Inferior parietal cortex (tissue), 1 donor: ENCODE measurements around the gene RASGRF2.
"Not testable (repeated sequence)": the region's sequence is repeated elsewhere in the genome, so short reads cannot be mapped to it uniquely, and the experiment has no call there.

Experiments
- DNase-seq: peaks from one replicate; pipeline ENCODE4 v3.0.0-alpha.2; 2016; ENCODE audit errors: extremely low spot score

RASGRF2 gene

DNA sequence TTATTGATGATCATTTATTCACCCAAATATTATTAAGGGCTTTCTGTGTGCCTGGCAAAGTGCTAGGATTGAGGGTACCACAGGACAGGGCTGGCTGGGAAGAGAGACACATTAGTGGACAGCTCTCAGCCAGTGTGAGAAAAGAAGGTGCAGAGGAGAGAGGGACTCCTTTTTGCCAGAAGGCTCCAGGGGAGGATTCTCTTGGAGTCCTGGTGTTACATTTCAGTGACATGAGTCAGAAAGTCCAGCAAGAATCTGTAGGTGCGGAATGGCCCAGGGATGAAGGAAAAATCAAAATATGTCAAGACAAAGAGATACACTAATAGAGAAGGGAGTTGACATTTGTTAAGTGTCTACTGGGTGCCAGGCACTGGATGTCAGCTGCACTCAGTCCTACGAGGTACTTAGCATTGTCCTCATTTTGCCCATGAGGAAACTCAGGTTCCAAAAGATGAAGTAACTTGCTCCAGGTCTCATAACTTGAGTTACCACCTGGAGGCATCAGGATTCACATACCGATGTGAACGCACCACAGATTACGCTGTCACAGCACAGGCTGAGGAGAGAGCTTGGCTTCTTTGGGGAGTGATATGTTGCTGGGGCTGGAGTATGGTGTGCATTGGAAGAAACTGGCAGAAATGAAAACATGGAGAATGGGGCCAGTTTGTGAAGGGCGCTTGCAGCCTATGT, 60.5 kb downstream of the RASGRF2 start:
- no peak for DNase-seq

DNA sequence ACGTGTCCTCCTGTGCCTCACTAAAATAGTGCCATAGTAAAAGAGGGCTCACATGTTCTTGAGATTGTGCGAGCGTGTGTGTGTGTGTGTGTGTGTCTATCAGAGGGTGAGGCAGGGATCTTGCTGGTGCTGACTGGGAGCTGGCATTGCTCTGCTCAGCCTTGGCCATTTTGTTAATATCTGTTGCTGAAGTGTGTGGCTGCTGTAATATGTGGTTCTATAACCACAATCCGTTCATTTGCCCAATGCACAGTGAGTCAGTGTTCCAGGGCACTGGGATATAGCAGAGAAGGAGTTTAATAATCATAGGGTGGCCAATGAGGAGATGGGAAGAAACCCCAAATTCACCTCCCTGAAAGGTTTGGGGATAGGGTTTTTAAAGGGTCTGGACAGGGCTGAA, 61.3 kb downstream of the RASGRF2 start:
- no peak for DNase-seq

DNA sequence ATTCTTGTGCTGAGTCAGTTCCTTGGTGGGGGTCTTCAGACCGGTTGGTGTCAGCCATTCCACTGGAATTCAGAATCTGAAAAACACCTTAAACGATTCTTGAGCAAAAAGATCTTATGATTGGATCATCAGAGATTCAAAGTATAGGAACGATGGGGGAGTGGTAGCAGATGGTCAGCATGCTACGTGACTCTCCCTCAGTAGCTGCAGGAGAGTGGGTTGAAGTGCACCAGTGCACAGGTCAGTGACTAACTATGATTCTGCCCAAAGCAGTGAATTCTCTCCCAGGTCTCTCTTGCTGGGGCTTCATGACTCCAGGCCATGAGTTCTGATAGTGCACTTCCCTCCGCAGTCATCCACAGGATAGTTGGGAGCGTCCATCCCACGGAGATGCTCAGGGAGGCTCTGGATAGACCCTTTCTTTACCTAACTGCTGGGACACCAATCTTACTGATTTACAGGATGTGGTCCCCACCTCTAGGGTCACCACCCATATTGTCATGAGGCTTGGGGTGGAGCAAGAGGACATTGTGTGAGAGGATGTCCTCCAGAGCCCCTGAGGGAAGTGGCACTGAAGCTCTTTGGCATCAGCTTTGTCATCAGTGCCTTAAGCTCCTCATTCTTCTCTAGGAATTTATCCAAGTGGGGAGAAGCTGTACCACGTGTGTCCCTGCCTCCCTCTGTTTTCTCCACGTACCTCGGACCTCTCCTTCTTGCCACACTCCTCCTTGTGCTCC, 62.0 kb downstream of the RASGRF2 start:
- no peak for DNase-seq

DNA sequence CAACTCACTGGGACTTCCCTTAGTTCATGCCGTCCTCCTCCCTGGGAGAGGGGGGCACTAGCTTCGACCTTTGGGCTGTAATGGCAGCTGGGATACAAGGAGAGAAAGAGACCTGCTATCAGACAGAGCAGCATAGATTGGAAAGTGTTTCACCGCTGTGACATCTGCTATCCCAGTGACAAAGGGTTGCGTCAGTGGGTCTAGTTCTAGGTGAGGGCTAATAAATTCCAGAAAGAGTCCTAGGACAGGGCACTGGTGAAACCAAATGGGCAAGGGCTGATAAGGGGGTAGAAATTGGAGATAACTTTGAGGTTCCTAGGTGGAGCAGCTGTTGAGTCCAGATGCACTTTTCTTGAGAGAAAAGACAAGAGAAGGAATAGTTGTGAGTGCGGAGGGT, 62.5 kb downstream of the RASGRF2 start:
- no peak for DNase-seq

DNA sequence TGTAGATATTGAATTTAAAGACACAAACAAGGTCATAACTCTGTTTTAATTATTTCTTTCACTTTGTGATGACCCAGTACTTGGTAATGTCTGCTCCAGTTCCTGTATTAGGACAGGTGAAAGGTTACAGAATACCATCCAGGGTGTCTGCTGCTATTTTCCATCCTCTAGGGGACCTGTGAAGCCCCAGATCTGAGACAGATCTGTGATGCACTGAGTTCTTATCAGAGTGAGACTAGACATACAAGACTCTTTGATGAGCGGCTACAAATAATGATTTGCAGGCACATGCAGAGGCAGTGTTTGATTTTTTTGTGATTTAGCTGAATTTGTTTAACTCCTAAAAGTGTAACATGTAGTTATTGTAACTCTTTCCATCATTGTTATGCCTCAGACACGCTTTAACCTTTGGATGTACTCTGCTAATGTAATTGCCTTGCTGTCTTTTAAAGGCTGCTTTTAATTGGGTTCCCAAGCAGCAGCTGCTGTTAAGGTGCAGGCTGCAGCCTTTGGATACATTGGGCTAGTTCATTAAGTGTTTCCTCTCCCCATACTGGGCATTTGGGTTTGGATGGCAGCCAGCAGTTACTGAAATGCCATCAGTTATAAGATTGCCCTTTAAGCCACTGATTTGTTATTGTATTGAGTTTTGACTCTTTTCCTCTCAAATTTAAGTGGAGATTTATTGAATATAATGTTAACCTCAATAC, 63.3 kb downstream of the RASGRF2 start:
- no peak for DNase-seq

DNA sequence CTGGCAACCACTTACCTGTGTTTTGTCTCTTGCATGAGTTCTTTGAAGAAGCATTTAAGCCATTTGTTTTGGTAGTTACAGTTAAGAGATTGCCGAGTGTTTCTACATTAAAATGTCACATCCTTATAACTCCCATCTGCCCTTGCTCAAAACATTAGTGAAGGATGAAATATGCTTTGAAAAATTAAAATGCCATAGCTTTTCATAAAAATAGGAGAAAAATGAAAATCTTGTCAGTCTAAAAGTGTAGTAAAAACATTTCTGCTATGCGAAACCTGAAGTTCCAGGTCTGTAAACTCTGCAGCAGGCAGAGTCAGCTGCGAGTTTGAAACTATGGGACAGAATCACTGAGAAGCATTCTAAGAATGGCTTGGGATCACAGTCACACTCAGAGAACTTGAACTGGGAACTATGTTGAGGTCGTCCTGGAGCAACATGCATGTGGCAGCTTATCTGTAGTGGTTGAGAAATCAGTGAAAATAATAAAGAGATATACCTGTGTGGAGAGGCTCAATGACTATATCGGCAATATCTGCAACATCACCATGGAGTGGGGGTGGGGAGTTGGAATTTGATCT, 67.4 kb downstream of the RASGRF2 start:
- DNase-seq, result no peak

DNA sequence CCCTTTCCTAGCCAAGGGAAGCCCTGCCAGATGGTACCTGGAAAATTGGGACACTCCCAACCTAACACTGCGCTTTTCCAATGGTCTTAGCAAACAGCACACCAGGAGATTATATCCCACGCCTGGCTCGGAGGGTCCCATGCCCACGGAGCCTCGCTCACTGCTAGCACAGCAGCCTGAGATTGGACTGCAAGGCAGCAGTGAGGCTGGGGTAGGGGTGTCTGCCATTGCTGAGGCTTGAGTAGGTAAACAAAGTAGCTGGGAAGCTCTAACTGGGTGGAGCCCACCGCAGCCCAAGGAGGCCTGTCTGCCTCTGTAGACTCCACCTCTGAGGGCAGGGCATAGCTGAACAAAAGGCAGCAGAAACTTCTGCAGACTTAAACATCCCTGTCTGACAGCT, 68.7 kb downstream of the RASGRF2 start:
- not testable (repeated sequence) for DNase-seq

DNA sequence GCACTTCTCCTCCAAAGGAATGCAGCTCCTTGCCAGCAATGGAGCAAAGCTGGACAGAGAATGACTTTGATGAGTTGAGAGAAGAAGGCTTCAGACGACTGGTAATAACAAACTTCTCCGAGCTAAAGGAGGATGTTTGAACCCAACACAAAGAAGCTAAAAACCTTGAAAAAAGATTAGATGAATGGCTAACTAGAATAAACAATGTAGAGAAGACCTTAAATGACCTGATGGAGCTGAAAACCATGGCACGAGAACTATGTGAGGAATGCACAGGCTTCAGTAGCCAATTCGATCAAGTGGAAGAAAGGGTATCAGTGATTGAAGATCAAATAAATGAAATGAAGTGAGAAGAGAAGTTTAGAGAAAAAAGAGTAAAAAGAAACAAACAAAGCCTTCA, 69.6 kb downstream of the RASGRF2 start:
- not testable (repeated sequence) for DNase-seq

DNA sequence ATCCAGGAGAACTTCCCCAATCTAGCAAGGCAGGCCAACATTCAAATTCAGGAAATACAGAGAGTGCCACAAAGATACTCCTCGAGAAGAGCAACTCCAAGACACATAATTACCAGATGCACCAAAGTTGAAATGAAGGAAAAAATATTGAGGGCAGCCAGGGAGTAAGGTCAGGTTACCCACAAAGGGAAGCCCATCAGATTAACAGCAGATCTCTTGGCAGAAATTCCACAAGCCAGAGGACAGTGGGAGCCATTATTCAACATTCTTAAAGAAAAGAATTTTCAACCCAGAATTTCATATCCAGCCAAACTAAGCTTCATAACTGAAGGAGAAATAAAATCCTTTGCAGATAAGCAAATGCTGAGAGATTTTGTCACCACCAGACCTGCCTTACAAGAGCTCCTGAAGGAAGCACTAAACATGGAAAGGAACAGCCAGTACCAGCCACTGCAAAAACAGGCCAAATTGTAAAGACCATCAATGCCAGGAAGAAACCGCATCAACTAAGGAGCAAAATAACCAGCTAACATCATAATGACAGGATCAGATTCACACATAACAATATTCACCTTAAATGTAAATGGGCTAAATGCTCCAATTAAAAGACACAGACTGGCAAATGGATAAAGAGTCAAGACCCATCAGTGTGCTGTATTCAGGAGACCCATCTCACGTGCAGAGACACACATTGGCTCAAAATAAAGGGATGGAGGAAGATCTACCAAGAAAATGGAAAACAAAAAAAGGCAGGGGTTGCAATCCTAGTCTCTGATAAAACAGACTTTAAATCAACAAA, 70.3 kb downstream of the RASGRF2 start:
- not testable (repeated sequence) for DNase-seq

DNA sequence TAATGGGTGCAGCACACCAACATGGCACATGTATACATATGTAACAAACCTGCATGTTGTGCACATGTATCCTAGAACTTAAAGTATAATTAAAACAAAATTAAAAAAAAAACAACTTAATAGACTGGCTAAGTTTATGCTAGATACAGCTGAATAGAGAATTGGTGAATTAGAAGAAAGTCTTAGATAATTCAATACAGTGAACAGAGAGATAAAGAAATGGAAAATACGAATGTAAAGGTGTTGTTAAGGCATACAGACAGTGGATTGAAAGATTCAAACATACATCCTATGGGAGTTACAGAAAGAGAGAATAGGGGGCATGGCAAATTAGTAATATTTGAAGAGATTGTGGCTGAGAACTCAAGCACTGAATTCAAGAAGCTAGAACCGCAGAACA, 75.4 kb downstream of the RASGRF2 start:
- DNase-seq, result no peak

DNA sequence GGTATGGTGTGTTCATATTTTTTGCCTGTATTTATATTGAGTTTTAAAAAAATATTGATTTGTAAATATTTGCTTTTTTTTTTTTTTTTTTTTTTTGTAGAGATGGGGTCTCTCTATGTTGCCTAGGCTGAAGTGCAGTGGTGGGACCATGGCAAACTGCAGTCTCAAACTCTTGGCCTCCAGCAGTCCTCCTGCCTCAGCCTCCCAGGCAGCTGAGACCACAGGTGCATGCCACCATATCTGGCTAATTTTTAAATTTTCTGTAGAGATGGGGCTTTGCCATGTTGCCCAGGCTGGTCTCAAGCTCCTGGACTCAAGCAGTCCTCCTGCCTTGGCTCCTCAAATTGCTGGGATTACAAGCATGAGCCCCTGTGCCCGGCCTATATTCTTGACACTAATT, 78.3 kb downstream of the RASGRF2 start:
- DNase-seq, result no peak

DNA sequence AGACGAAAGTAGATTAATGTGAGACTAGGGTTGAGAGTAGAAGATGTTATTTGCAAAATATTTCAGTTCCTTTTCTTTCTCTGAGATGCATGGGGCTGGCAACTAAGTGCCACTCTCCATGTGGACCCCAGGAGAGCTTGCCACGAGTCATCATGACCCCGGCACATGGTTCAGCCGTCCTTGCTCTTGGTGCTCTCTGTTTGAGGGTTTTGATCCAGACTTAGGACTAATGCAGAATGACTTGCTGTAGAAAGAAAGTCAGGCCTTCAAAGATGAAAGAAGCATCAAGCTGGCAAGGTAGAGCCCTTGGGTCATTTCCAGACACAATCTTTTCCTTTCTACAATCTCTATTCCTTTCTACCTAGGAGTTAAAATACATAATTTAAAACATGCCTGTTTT, 84.7 kb downstream of the RASGRF2 start:
- no peak for DNase-seq

DNA sequence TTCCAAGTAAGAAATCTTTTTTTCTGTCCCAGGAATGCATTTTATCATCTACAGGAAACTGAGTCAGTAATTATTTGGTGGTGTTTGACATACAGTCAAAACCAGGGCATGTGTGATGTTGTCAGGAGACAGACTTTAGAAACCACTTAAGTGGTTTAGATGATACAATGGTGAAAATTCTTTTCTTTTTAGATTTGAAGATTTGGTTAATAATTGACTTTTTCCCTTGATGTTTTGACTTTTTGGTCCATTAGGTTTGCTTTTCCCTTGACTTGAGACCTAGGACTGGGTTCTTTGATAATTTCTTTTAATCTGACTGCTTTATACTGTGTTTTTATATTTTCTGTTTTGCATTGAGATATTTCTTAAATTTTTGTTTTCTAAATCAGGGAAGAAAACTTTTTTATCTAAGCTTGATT, 85.2 kb downstream of the RASGRF2 start:
- DNase-seq, result no peak

DNA sequence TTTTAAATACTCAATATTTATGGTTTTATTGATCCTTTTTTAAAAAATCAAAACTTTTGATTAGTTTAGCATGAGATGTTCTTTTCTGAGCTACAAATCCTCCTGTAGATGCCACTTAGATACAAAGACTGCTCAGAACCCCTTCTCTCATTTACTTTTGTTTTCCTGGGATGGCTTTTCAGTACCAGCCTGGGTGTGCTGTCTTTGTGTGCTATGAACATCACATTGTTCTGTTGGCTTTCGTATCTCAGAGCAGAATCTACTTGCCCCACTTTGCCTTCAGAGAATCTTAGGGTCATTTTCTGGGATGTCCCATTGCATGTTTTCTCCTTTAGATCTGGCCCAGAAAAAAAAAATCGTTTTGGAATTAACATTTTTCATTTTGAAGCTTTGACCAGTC, 85.9 kb downstream of the RASGRF2 start:
- DNase-seq, result no peak

DNA sequence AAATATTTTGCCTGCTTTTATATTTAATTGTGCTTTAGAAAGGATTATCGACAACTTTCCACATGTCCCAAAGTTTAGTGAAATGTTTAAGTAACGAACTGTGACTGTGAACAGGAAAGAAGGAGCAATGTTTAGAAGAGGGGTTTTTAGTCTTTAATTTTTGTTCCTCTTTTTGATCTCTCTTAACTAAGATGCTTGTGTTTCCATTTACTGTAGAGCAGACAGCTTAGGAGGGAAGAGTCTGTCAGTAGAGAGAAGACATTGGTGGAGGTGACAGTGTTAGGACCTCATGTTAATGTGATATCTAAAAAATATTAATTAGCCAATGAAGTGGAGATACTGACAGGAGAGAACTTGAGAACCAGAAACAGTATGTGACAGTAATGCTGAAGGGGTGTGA, 92.2 kb downstream of the RASGRF2 start:
- no peak for DNase-seq

DNA sequence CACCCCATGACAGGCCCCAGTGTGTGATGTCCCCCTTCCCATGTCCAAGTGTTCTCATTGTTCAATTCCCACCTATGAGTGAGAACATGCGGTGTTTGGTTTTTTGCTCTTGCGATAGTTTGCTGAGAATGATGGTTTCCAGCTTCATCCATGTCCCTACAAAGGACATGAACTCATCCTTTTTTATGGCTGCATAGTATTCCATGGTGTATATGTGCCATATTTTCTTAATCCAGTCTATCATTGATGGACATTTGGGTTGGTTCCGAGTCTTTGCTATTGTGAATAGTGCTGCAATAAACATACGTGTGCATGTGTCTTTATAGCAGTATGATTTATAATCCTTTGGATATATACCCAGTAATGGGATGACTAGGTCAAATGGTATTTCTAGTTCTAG, 93.1 kb downstream of the RASGRF2 start:
- DNase-seq, result not testable (repeated sequence)

DNA sequence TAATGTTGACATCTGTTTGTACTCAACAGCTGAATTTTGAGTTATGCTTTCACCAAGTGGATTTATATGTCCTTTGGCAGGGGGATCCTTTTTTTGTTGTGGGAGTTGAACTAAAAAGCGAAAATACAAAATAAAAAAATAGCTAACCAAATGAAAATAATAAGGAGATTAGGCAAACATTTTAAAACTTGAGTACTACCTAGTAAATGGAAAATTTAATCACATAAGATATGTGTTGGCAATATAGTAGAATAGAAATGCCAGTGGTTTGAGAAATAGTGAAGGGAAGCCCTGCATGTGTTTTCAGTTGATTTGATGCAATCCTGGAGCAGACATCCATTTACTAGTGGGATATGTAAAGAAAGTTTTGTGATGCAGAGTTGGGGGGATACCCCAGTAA, 98.0 kb downstream of the RASGRF2 start:
- DNase-seq, result no peak

DNA sequence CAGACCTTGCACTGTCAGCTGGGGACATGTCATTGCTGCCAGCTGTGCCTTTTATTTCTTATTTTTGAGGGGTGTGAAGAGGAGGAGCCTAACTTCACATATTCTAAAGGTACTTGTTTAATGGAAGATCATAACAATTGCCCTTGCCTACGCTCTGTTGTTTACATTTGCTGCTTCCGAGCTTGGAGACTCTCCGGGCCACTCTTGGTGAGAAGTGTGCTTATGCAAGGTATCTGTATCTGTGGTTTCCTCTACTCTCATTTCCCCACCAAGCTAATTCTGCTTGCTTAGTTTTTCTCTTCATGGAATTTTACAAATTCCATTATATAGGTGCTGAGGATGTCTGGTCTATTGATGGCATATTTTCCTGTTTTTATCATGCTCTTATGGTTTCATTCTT, 105.3 kb downstream of the RASGRF2 start:
- DNase-seq, result no peak

DNA sequence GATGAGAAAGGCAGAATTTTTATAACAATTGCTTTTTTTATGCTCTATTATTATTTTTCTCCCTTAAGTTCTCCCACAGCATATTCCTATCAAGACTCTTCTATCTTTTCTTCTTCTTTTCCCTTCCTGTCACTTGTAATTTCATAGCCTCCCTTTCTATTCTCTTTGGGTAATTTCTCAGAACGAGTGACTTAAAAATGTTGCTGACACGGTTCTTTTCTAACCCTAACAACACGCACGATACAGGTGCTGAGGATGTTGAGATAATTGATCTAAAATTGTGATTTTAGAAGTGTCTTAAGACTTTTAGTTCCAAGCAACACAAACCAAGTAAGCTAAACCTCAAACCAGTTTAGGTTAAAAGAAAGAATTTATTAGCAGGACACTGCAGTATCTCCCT, 105.9 kb downstream of the RASGRF2 start:
- no peak for DNase-seq

DNA sequence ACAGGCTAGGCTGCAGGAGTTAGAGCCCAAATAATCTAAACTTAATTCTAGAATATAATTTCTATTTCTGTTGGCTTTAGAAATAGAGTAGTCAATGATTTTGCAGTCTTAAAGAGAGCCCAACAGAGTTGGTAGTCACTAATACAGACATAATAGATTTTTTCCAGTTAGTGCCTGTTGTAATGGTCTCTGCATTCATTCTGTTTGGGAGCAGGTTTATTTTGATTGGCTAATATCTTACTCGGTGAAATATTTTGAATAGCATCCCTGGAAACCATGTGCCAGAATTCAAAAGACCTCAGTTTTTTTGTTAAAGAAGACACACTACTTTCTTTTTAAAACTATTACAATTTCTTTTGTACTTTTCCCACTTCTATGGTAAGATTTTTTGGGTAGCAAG, 107.2 kb downstream of the RASGRF2 start:
- DNase-seq, result no peak

DNA sequence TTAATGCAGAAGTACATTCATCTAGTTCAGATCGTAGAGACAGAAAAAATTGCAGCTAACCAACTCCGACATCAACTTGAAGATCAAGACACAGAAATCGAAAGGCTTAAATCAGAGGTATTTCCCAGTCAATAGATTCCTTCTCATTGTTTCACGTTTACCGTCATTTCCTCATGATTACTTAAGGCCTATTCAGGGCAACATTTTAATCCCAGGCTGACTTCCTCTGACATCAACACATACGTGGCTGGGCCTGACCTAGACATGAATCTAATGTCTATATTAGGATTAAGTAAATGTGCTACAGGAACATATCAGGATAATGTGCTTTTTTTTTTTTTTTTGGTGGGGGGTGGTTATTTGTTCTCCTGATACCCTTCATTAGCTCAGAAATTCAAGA, 107.9 kb downstream of the RASGRF2 start:
- DNase-seq, result no peak

DNA sequence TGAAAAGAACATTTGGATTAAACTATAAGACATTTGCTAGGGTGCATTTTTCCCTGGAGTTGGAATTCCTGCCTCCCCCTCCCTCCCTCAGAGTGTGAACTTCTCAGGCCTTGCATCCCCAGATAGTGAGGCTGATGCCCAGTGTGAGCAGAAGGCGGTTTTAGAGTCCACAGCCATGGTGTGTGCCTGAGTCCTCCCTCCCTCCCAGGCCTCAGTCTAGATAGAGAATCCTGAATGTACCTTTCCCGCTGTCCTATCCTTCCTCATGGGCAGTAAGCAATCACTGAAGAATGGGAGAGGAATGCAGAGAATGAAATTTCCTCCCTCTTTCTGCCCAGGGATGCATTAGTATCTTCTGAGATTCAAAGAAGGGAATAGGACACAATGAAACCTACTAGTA, 108.5 kb downstream of the RASGRF2 start:
- no peak for DNase-seq
